Measurements from ENCODE around the gene MKRN3.

Gene MKRN3

DNA sequence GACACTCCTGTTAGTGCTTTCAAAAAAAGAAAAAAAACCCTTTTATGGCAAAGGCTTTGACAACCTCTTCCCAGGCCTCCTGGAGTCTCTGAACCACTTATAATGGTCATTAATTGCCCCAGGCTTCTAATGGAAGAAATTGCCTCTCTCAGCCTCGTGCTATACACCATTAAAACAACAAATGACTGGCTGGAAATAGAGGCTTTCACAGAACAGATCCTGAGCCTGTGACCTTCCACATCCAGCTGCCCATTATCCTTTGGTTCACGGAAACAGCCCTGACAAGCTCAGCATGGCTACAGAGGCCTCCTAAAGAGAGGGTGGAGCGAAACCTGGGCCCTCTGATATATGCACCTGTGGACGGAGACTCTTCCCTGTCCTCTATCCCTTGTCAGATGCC lies 26.8 kb upstream of the MKRN3 start:
- DNase-seq (ENCODE audit: extremely low read depth, low read depth), result no peak
- H3K4me3 ChIP-seq (replicated peaks; ENCODE audit: low read depth, low read length), result no peak overlapping the region
- TF ChIP-seq, protein P1, sequence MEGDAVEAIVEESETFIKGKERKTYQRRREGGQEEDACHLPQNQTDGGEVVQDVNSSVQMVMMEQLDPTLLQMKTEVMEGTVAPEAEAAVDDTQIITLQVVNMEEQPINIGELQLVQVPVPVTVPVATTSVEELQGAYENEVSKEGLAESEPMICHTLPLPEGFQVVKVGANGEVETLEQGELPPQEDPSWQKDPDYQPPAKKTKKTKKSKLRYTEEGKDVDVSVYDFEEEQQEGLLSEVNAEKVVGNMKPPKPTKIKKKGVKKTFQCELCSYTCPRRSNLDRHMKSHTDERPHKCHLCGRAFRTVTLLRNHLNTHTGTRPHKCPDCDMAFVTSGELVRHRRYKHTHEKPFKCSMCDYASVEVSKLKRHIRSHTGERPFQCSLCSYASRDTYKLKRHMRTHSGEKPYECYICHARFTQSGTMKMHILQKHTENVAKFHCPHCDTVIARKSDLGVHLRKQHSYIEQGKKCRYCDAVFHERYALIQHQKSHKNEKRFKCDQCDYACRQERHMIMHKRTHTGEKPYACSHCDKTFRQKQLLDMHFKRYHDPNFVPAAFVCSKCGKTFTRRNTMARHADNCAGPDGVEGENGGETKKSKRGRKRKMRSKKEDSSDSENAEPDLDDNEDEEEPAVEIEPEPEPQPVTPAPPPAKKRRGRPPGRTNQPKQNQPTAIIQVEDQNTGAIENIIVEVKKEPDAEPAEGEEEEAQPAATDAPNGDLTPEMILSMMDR (IDR thresholded peaks at IDR 0.05; ENCODE audit: low read depth, low read length, missing control alignments), result no peak

- H3K4me3 ChIP-seq (replicated peaks; ENCODE audit: low read depth, low read length), result no peak overlapping the region
- DNase-seq (ENCODE audit: extremely low read depth, low read depth), result no peak
- TF ChIP-seq, protein P1 (IDR thresholded peaks at IDR 0.05; ENCODE audit: low read depth, low read length, missing control alignments), result no peak
Observed at GRCh38 chr15:23539892-23540291, 25.6 kb upstream of the MKRN3 start.

DNA sequence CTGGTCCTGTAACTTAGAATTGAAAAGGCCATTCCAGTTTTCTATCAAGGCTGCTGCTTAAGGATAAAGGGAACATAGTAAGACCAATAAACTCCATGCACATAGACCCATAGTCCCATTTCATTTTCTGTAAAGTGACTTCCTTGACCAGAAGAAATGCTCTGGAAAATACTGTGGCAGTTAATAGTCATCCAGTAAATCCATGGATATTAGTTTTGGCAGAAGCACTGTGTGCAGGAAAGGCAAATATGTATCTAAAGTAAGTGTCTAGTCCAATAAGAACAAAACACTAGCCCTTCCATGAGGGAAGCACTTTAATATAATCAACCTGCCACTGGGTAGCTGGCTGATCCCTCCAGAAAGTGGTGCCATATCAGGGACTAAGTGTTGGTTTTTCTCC lies 19.3 kb upstream of the MKRN3 start:
- TF ChIP-seq, protein P1 (IDR thresholded peaks at IDR 0.05; ENCODE audit: low read depth, low read length, missing control alignments), result no peak
- no peak overlapping the region for H3K4me3 ChIP-seq (replicated peaks; ENCODE audit: low read depth, low read length)
- DNase-seq (ENCODE audit: extremely low read depth, low read depth), result no peak

GRCh38 chr15:23548071-23548470 lies 17.4 kb upstream of the MKRN3 start:
- no peak overlapping the region for H3K4me3 ChIP-seq (replicated peaks; ENCODE audit: low read depth, low read length)
- no peak for DNase-seq (ENCODE audit: extremely low read depth, low read depth)
- TF ChIP-seq, protein P1 (IDR thresholded peaks at IDR 0.05; ENCODE audit: low read depth, low read length, missing control alignments), result no peak

DNA sequence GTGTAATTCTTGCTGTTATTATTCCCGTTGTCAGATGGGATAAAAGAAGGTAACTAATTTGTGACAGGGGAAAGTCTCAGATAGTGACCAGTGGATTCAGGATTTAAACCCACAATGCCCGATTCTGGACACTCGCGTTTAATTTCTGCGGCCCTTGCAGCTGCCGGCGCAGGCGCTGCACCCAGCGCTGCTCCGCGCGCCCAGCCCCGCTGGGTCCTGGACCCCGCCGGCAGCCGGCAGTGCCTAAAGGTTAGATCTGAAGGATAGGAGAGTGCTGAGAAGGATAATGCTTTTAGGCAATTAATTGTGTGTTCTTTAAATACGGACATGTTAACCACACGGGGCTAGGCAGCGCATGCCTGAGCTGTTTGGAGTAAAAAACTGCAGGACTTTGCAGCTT lies 3.6 kb upstream of the MKRN3 start:
- no peak overlapping the region for H3K4me3 ChIP-seq (replicated peaks; ENCODE audit: low read depth, low read length)
- DNase-seq (ENCODE audit: extremely low read depth, low read depth), result no peak
- TF ChIP-seq, protein P1 (IDR thresholded peaks at IDR 0.05; ENCODE audit: low read depth, low read length, missing control alignments), result no peak

GRCh38 chr15:23564821-23565394 lies 566 bp upstream of the MKRN3 start:
- no peak for DNase-seq (ENCODE audit: extremely low read depth, low read depth)
- TF ChIP-seq, protein P1 (IDR thresholded peaks at IDR 0.05; ENCODE audit: low read depth, low read length, missing control alignments), result no peak
- H3K4me3 ChIP-seq (replicated peaks; ENCODE audit: low read depth, low read length), result peak overlapping the region; percentile 80

- H3K4me3 ChIP-seq (replicated peaks; ENCODE audit: low read depth, low read length), result peak overlapping the region; percentile 80
Observed at GRCh38 chr15:23566071-23566554, 639 bp downstream of the MKRN3 start.

More at GRCh38 chr15:23566071-23566554, 639 bp downstream of the MKRN3 start:
- TF ChIP-seq, protein P1 (IDR thresholded peaks at IDR 0.05; ENCODE audit: low read depth, low read length, missing control alignments), result no peak
- DNase-seq (ENCODE audit: extremely low read depth, low read depth), result no peak
